Activated CD4-positive, alpha-beta T cell treated with anti-CD3 and anti-CD28 coated beads, Interleukin-2, amount 10 ng/mL, durations not matched to agents 7 days and 5 days (primary cell): ENCODE data around the gene STARD5. TPM values are rescaled to one million over a fixed set of nuclear protein-coding genes. Genes with fewer than 3 reads are reported as not detected.
"Not testable (repeated sequence)": the region's sequence is repeated elsewhere in the genome, so short reads cannot be mapped to it uniquely, and the experiment has no call there.

ENCODE experiments used
- CTCF ChIA-PET: fragments of 350-600 bp; sonication (Branson Sonifier 250); formaldehyde crosslinking; loops from one replicate; lab custom pipeline; 2021; ENCODE audit warnings: antibody characterized with exemption; lab: Charles Lee
- POLR2A ChIA-PET: fragments of 350-600 bp; sonication (Branson Sonifier 250); formaldehyde crosslinking; loops from one replicate; lab custom pipeline; 2021; ENCODE audit warnings: antibody characterized with exemption; lab: Charles Lee
- DNase-seq: peaks from one replicate; pipeline ENCODE4 v3.0.0-alpha.2; 2020
- H3K27ac Mint-ChIP-seq: one replicate; pipeline ENCODE4 v1.8.0; 2021; ENCODE audit warnings: mild to moderate bottlenecking, moderate library complexity, mixed read lengths
- H3K27me3 Mint-ChIP-seq: one replicate; pipeline ENCODE4 v1.8.0; 2021; ENCODE audit warnings: mixed read lengths
- H3K36me3 Mint-ChIP-seq: one replicate; pipeline ENCODE4 v1.8.0; 2021; ENCODE audit warnings: low read depth, mixed read lengths
- H3K4me1 Mint-ChIP-seq: one replicate; pipeline ENCODE4 v1.8.0; 2021; ENCODE audit warnings: mixed read lengths
- H3K4me3 Mint-ChIP-seq: one replicate; pipeline ENCODE4 v1.8.0; 2021; ENCODE audit warnings: mild to moderate bottlenecking, moderate library complexity, mixed read lengths
- H3K9me3 Mint-ChIP-seq: one replicate; pipeline ENCODE4 v1.8.0; 2021; ENCODE audit warnings: mixed read lengths
- total RNA-seq, 2 experiments: library from RNA; stranded (reverse); gene quantifications; one replicate each; pipeline ENCODE4 v1.2.3, GENCODE V29; 2021

The STARD5 gene
- total RNA-seq, 2 experiments from 2014 or later, result 5.4 to 5.7 TPM

- H3K4me1 Mint-ChIP-seq, result peaks cover 11% of the 10 kb centered on the region
- no peak overlapping the region for H3K4me3 Mint-ChIP-seq
- no peaks in the 10 kb centered on the region for H3K9me3 Mint-ChIP-seq
- no peaks in the 10 kb centered on the region for H3K27me3 Mint-ChIP-seq
- CTCF ChIA-PET, result interaction anchor here (0.6 to 2.0 kb wide), 6 partner anchors 8 to 376 kb away, joined by 3 to 6 read pairs (median 4); no protein-coding TSS in a partner anchor
- H3K36me3 Mint-ChIP-seq, result no peaks in the 10 kb centered on the region
- H3K27ac Mint-ChIP-seq, result no peak overlapping the region
- POLR2A ChIA-PET, result no interaction called here
- no peak for DNase-seq
These were observed 11.0 kb upstream of the STARD5 start for GRCh38 chr15:81334768-81335435.

GRCh38 chr15:81333363-81333762, 9.4 kb upstream of the STARD5 start:
- Mint-ChIP-seq H3K36me3 (no peaks in the 10 kb centered on the region), H3K4me3 (no peak overlapping the region), H3K27ac (no peak overlapping the region), H3K27me3 (no peaks in the 10 kb centered on the region), H3K9me3 (no peaks in the 10 kb centered on the region), H3K4me1 (peaks cover 11% of the 10 kb centered on the region)
- DNase-seq, result no peak
- CTCF ChIA-PET, result no interaction called here
- POLR2A ChIA-PET, result interaction anchor here (0.9 kb wide), 1 partner anchor 58 kb away, joined by 7 read pairs; no protein-coding TSS in a partner anchor

GRCh38 chr15:81332326-81332725, 8.4 kb upstream of the STARD5 start:
- no peak overlapping the region for H3K27ac Mint-ChIP-seq
- no peak for DNase-seq
- no peaks in the 10 kb centered on the region for H3K9me3 Mint-ChIP-seq
- H3K27me3 Mint-ChIP-seq, result no peaks in the 10 kb centered on the region
- H3K4me1 Mint-ChIP-seq, result peaks cover 15% of the 10 kb centered on the region
- ChIA-PET POLR2A (no interaction called here), CTCF (no interaction called here)
- no peak overlapping the region for H3K4me3 Mint-ChIP-seq
- no peaks in the 10 kb centered on the region for H3K36me3 Mint-ChIP-seq

GRCh38 chr15:81331600-81331999, 7.7 kb upstream of the STARD5 start:
- Mint-ChIP-seq H3K36me3 (no peaks in the 10 kb centered on the region), H3K4me3 (no peak overlapping the region), H3K27me3 (no peaks in the 10 kb centered on the region), H3K27ac (no peak overlapping the region), H3K9me3 (no peaks in the 10 kb centered on the region), H3K4me1 (peaks cover 15% of the 10 kb centered on the region)
- CTCF ChIA-PET, result interaction anchor here (0.9 to 1.0 kb wide), 2 partner anchors 8 to 10 kb away, joined by 3 read pairs; no protein-coding TSS in a partner anchor
- POLR2A ChIA-PET, result no interaction called here
- DNase-seq, result no peak

- DNase-seq, H3K4me3 Mint-ChIP-seq, H3K27ac Mint-ChIP-seq, POLR2A ChIA-PET, H3K9me3 Mint-ChIP-seq, H3K36me3 Mint-ChIP-seq, H3K27me3 Mint-ChIP-seq: not testable (repeated sequence)
- CTCF ChIA-PET, result interaction anchor here (0.9 to 1.0 kb wide), 2 partner anchors 9 to 10 kb away, joined by 3 read pairs; no protein-coding TSS in a partner anchor
- H3K4me1 Mint-ChIP-seq, result peaks cover 15% of the 10 kb centered on the region
These were observed 7.2 kb upstream of the STARD5 start for GRCh38 chr15:81331141-81331540.

- DNase-seq, result no peak
- ChIA-PET CTCF (interaction anchor here (1.0 kb wide), 1 partner anchor 9 kb away, joined by 3 read pairs; no protein-coding TSS in a partner anchor), POLR2A (no interaction called here)
- Mint-ChIP-seq H3K9me3 (no peaks in the 10 kb centered on the region), H3K36me3 (no peaks in the 10 kb centered on the region), H3K27ac (no peak overlapping the region), H3K27me3 (no peaks in the 10 kb centered on the region), H3K4me3 (no peak overlapping the region), H3K4me1 (peaks cover 15% of the 10 kb centered on the region)
These were observed 6.6 kb upstream of the STARD5 start for GRCh38 chr15:81330366-81331090.

- H3K27me3 Mint-ChIP-seq, result no peaks in the 10 kb centered on the region
- H3K4me1 Mint-ChIP-seq, result peaks cover 21% of the 10 kb centered on the region
- CTCF ChIA-PET, result interaction anchor here (1.3 kb wide), 1 partner anchor 39 kb away, joined by 3 read pairs; no protein-coding TSS in a partner anchor
- DNase-seq, result no peak
- H3K9me3 Mint-ChIP-seq, result no peaks in the 10 kb centered on the region
- H3K4me3 Mint-ChIP-seq, result no peak overlapping the region
- H3K36me3 Mint-ChIP-seq, result no peaks in the 10 kb centered on the region
- H3K27ac Mint-ChIP-seq, result no peak overlapping the region
- POLR2A ChIA-PET, result no interaction called here
These were observed 5.5 kb upstream of the STARD5 start for GRCh38 chr15:81329446-81329845.

- peaks cover under 1% of the 10 kb centered on the region for H3K36me3 Mint-ChIP-seq
- H3K27me3 Mint-ChIP-seq, result no peaks in the 10 kb centered on the region
- DNase-seq, result no peak
- no peaks in the 10 kb centered on the region for H3K9me3 Mint-ChIP-seq
- no peak overlapping the region for H3K27ac Mint-ChIP-seq
- H3K4me1 Mint-ChIP-seq, result peaks cover 29% of the 10 kb centered on the region
- ChIA-PET POLR2A (no interaction called here), CTCF (interaction anchor here (1.3 to 1.6 kb wide), 3 partner anchors 17 to 61 kb away, joined by 3 to 8 read pairs (median 3); no protein-coding TSS in a partner anchor)
- H3K4me3 Mint-ChIP-seq, result no peak overlapping the region
These were observed 3.6 kb upstream of the STARD5 start for GRCh38 chr15:81327516-81327915.

GRCh38 chr15:81326466-81327212, 2.7 kb upstream of the STARD5 start:
- Mint-ChIP-seq H3K36me3 (peaks cover 4% of the 10 kb centered on the region), H3K4me3 (no peak overlapping the region), H3K27ac (no peak overlapping the region), H3K4me1 (peaks cover 37% of the 10 kb centered on the region), H3K27me3 (no peaks in the 10 kb centered on the region), H3K9me3 (no peaks in the 10 kb centered on the region)
- ChIA-PET POLR2A (no interaction called here), CTCF (interaction anchor here (0.6 to 1.6 kb wide), 4 partner anchors 18 to 60 kb away, joined by 3 to 8 read pairs (median 3); no protein-coding TSS in a partner anchor)
- DNase-seq, result no peak

GRCh38 chr15:81323559-81323943, 390 bp downstream of the STARD5 start:
- peak overlapping the region; percentile 89 for H3K4me3 Mint-ChIP-seq
- no peaks in the 10 kb centered on the region for H3K27me3 Mint-ChIP-seq
- DNase-seq, result no peak
- no peaks in the 10 kb centered on the region for H3K9me3 Mint-ChIP-seq
- peaks cover 29% of the 10 kb centered on the region for H3K4me1 Mint-ChIP-seq
- POLR2A ChIA-PET, result interaction anchor here (0.7 to 1.0 kb wide), 3 partner anchors 12 to 28 kb away, joined by 3 read pairs; no protein-coding TSS in a partner anchor
- peaks cover 6% of the 10 kb centered on the region for H3K36me3 Mint-ChIP-seq
- CTCF ChIA-PET, result interaction anchor here (0.8 to 2.1 kb wide), 7 partner anchors 9 to 57 kb away, joined by 3 to 9 read pairs (median 4); no protein-coding TSS in a partner anchor
- peak overlapping the region; percentile 87 for H3K27ac Mint-ChIP-seq

GRCh38 chr15:81322676-81323253, 1.2 kb downstream of the STARD5 start:
- no peak for DNase-seq
- H3K9me3 Mint-ChIP-seq, result no peaks in the 10 kb centered on the region
- no peaks in the 10 kb centered on the region for H3K27me3 Mint-ChIP-seq
- peak overlapping the region; percentile 32 for H3K27ac Mint-ChIP-seq
- ChIA-PET POLR2A (no interaction called here), CTCF (interaction anchor here (1.8 to 2.0 kb wide), 2 partner anchors 21 to 56 kb away, joined by 5 to 6 read pairs; no protein-coding TSS in a partner anchor)
- peaks cover 29% of the 10 kb centered on the region for H3K4me1 Mint-ChIP-seq
- peak overlapping the region; percentile 65 for H3K4me3 Mint-ChIP-seq
- peaks cover 7% of the 10 kb centered on the region for H3K36me3 Mint-ChIP-seq

GRCh38 chr15:81321667-81322066, 2.3 kb downstream of the STARD5 start:
- DNase-seq, result no peak
- Mint-ChIP-seq H3K4me1 (peaks cover 27% of the 10 kb centered on the region), H3K36me3 (peaks cover 15% of the 10 kb centered on the region), H3K27me3 (no peaks in the 10 kb centered on the region), H3K4me3 (no peak overlapping the region), H3K27ac (no peak overlapping the region), H3K9me3 (no peaks in the 10 kb centered on the region)
- ChIA-PET CTCF (interaction anchor here (0.6 to 1.1 kb wide), 4 partner anchors 10 to 55 kb away, joined by 3 to 6 read pairs (median 3); no protein-coding TSS in a partner anchor), POLR2A (no interaction called here)
